ENCODE data around the gene TMPRSS6. TPM values are rescaled to one million over a fixed set of nuclear protein-coding genes. Genes with fewer than 3 reads are reported as not detected.

Gene TMPRSS6
- total and polyA plus RNA-seq, 11 donors: 0.91 TPM; not detected in 10

GRCh38 chr22:37151401-37151800, 41.9 kb upstream of the TMPRSS6 start:
- Histone ChIP-seq H3K4me1 (no peaks in the 10 kb centered on the region), H3K4me3 (no peak overlapping the region), H3K27me3 (peaks cover 0 to 20% (median 0%) of the 10 kb centered on the region in 9 donors), H3K9me3 (peaks cover 0 to 14% (median 2%) of the 10 kb centered on the region in 12 donors), H3K27ac (no peak overlapping the region), H3K36me3 (no peaks in the 10 kb centered on the region)
- ATAC-seq (no peak), DNase-seq (no peak)
- TF ChIP-seq POLR2A (IDR thresholded peaks at IDR 0.05) (no peak), CTCF (IDR thresholded peaks at IDR 0.05) (no peak)
- intact Hi-C loops (cut with DNase I): loop anchor here in 2 of 10 donors (10.0 kb wide), 2 partner anchors 67 to 77 kb away; no protein-coding TSS in a partner anchor

GRCh38 chr22:37150701-37151100, 41.2 kb upstream of the TMPRSS6 start:
- DNase-seq (no peak), ATAC-seq (no peak)
- Histone ChIP-seq H3K4me3 (no peak overlapping the region), H3K27me3 (peaks cover 0 to 22% (median 0%) of the 10 kb centered on the region in 9 donors), H3K27ac (no peak overlapping the region), H3K4me1 (no peaks in the 10 kb centered on the region), H3K9me3 (peaks cover 0 to 14% (median 2%) of the 10 kb centered on the region in 12 donors), H3K36me3 (no peaks in the 10 kb centered on the region)
- TF ChIP-seq CTCF (IDR thresholded peaks at IDR 0.05) (no peak), POLR2A (IDR thresholded peaks at IDR 0.05) (no peak)
- intact Hi-C loops (cut with DNase I): loop anchor here in 2 of 10 donors (10.0 kb wide), 2 partner anchors 66 to 76 kb away; no protein-coding TSS in a partner anchor

GRCh38 chr22:37148742-37149665, 39.5 kb upstream of the TMPRSS6 start:
- peaks cover 0 to 14% (median 2%) of the 10 kb centered on the region in 12 donors for H3K9me3 ChIP-seq
- ATAC-seq (no peak), DNase-seq (peak in 2 of 5 donors; percentile 12 to 42)
- no peaks in the 10 kb centered on the region for H3K36me3 ChIP-seq
- peak overlapping the region in 2 of 12 donors; percentile 5 to 72 for H3K27ac ChIP-seq
- WGBS, 4 donors: 81 to 87% (median 84%) methylated on average over 16 to 17 of the region's 17 CpGs
- no peak for TF ChIP-seq CTCF (IDR thresholded peaks at IDR 0.05)
- no peak for TF ChIP-seq POLR2A (IDR thresholded peaks at IDR 0.05)
- H3K4me3 ChIP-seq: peak overlapping the region in 4 of 12 donors; percentile 3 to 56 (median 18)
- H3K27me3 ChIP-seq: peaks cover 0 to 27% (median 4%) of the 10 kb centered on the region in 9 donors
- intact Hi-C loops (cut with DNase I): no loop called here
- peaks cover 0 to 6% (median 0%) of the 10 kb centered on the region in 12 donors for H3K4me1 ChIP-seq

GRCh38 chr22:37148031-37148651, 38.6 kb upstream of the TMPRSS6 start:
- no peaks in the 10 kb centered on the region for H3K36me3 ChIP-seq
- peak overlapping the region in 1 of 12 donors; percentile 72 for H3K27ac ChIP-seq
- peak overlapping the region in 2 of 12 donors; percentile 26 to 56 for H3K4me3 ChIP-seq
- DNase-seq (peak in 1 of 5 donors; percentile 1), ATAC-seq (peak in 1 of 4 donors; percentile 14)
- peaks cover 0 to 6% (median 0%) of the 10 kb centered on the region in 12 donors for H3K4me1 ChIP-seq
- intact Hi-C loops (cut with DNase I): no loop called here
- peaks cover 0 to 28% (median 4%) of the 10 kb centered on the region in 9 donors for H3K27me3 ChIP-seq
- 66 to 72% (median 68%) methylated on average over 15 to 17 of the region's 17 CpGs for WGBS, 4 donors
- no peak for TF ChIP-seq POLR2A (IDR thresholded peaks at IDR 0.05)
- no peak for TF ChIP-seq CTCF (IDR thresholded peaks at IDR 0.05)
- peaks cover 0 to 14% (median 2%) of the 10 kb centered on the region in 12 donors for H3K9me3 ChIP-seq

Measured in heart left ventricle (tissue), 16 donors.